ENCODE data around the gene RPTN.
"Not testable (repeated sequence)": the region's sequence is repeated elsewhere in the genome, so short reads cannot be mapped to it uniquely, and the experiment has no call there.

Gene RPTN

DNA sequence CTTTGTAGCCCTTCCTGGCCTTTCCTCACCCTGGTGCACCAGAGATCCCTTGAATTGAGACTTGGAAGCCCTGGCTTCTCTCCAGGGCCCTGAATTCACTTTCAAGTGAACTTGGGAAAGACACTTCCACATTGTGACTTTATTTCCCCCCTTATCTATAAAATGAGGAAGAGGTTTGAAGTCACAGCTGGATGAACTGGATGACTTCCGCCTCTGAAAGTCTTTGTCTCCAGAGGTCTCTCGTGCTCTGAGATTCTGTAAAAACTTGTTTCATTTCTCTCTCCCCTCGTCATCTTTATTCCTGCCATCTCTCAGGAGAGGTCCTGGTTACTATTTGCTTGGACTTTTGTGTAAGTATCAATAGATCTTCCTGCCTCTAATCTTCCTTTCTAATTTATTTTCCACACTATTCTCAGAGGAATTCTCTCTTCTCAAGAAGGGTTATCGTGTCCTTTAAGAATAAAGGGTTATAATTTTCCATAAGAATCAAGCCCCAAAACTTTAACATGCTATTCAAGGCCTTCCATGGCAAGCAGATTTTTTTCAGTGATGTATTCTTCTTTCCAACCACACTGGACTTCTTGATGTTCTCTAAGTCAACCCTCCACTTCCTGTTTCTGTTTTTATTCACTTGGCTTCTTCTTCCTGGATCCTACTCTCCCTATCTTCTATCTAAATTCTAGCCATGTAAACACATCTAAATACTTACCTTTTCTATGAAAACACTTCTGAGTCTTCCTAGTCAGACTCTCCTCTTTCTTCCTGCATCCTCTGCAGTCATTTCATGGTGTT lies 6.5 kb upstream of the RPTN start:
- no peak for DNase-seq (ENCODE audit: low read depth)

- DNase-seq (ENCODE audit: low read depth) = no peak
Measured at GRCh38 chr1:152164517-152165136, 5.6 kb upstream of the RPTN start.

DNA sequence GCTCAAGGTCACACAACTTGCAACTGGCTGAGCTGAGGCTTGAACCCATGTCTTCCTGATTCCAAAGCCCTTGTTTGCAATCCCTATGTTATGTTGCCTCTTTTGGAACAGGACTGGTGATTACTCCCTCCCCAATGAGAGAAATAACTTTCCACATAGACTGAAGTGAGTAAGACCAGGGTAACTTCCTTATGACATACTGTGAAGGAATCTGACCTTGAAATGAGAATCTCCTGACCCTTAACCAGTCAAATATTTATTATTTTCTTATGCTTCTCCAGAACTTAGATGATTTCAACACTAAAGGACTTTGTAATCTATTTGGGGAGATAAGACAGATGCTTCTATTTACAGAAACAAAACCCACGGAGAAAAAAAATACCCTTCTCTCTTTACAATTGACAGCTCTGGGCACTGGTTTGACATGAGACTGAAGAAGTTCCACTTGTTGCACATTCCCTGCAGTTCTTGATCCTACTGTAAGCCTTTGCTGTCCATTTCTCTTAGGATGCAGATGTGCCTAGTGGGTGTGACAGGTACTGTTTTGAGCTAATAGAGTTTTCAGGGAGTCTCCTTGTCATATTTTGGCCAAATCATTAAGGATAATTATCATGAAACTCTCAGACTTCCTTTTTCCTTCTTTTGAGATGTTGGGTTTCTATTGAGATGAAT lies 3.9 kb upstream of the RPTN start:
- no peak for DNase-seq (ENCODE audit: low read depth)

GRCh38 chr1:152160576-152160975 lies 1.5 kb upstream of the RPTN start:
- no peak for DNase-seq (ENCODE audit: low read depth)

DNA sequence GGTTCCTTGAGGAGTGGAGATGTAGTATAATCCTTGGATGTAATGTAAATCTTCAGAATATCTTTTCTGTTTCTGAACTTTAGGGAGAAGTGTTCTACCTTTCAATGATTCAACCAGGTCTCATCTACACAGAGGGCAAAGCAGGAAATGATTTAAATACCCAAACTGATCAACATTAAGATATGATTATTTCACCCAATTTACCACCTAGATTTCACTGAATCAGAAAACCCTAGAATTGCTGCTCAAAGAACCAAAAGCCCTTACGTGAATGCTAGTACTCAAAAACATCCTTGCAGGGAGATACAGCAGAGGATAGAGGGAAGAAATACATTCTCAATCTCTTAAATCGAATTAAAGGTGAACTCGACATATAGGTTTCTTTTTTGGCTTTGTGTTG lies 5.0 kb downstream of the RPTN start:
- no peak for DNase-seq (ENCODE audit: low read depth)

DNA sequence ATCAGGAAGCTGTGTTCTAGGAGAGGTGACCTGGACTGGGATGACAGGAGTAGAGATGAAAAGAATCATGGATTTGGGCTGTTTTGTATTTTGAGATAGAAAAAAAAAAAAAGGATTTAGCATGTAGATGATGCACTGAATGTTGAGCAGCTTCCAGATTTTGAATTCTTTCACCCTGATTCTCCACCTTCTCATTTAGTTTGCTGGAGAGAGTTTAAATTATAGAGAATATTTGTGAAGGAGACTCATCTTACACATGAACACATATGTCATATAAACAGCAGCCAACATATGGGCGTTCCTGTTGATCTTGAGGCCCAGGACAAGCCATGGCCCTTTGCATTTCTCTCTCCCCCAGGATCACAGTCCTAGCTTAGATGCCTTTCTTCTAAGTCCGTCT lies 7.4 kb downstream of the RPTN start:
- DNase-seq (ENCODE audit: low read depth) = no peak

DNA sequence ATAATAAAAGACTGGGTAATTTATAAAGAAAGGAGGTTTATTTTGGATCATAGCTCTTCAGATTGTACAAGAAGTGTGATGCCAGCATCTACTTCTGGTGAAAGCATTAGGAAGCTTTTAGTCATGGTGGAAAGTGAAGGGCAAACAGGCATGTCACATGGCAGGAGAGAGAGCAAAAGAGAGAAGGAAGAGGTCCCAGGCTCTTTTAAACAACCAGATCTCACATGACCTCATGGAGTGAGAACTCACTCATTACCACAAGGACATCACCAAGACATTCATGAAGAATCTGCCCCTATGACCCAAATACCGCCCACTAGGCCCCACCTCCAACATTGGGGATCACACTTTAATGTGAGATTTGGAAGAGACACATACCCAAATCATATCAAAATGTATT lies 10.0 kb downstream of the RPTN start:
- no peak for DNase-seq (ENCODE audit: low read depth)

- DNase-seq (ENCODE audit: low read depth) = no peak
Measured at GRCh38 chr1:152148051-152148450, 11.0 kb downstream of the RPTN start.

- DNase-seq (ENCODE audit: low read depth) = no peak
Measured at GRCh38 chr1:152145769-152146168, 13.3 kb downstream of the RPTN start.

DNA sequence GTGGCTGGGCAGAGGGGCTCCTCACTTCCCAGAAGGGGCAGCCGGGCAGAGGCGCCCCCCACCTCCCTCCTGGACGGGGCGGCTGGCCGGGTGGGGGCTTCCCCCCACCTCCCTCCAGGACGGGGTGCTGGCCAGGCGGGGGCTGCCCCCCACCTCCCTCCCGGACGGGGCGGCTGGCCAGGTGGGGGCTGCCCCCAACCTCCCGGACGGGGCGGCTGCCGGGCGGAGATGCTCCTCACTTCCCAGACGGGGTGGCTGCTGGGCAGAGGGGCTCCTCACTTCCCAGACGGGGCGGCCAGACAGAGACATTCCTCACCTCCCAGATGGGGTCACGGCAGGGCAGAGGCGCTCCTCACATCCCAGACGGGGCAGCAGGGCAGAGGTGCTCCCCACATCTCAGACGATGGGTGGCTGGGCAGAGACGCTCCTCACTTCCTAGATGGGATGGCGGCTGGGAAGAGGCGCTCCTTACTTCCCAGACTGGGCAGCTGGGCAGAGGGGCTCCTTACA lies 14.3 kb downstream of the RPTN start:
- DNase-seq (ENCODE audit: low read depth) = not testable (repeated sequence)

DNA sequence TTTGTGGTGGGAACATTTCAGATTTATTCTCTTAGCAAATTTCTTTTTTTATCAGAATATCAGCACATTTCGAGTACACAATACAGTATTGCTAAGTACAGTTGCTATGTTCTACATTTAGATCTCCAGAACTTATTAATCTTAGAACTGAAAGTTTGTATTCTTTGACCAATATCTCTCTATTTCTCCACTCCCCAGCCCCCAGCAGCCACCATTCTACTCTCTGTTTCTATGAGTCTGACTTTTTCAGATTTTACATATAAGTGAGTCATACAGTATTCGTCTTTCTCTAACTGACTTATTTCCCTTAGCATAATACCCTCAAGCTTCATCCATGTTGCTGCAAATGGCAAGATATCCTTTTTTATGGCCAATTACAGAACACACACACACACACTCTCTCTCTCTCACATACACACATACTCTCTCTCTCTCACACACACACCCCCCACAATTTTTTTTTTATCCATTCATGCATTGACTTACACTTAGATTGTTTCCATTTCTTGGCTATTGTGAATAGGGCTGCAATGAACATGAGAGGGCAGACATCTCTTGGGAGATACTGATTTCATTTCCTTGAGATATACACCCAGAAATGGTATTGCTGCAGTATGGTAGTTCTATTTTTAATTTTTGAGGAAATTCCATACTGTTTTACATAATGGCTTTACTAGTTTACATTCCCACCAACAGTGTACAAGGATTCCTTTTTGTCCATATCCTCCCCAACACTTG lies 15.7 kb downstream of the RPTN start:
- DNase-seq (ENCODE audit: low read depth) = no peak

GRCh38 chr1:152141971-152142584 lies 16.9 kb downstream of the RPTN start:
- DNase-seq (ENCODE audit: low read depth) = no peak

DNA sequence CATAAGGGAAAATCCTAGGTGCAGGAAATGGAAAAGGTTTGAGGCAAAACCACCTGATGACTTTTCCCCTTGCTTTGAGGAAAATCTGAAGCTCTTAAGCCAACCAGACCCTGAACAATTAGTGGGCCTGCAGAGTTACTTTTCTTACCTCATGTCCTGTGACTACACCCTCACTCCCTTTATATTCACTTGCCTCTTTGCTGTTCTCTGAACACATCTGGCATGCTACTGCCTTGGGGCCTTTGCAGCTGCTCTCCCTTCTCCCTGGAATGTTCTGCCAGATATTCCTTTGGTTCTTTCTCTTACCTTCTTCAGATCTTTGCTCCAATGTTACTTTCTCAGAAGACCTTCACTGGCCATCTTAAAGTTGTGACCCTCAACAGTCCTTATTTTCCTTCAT lies 21.8 kb downstream of the RPTN start:
- DNase-seq (ENCODE audit: low read depth) = no peak

GRCh38 chr1:152130186-152130585 lies 28.8 kb downstream of the RPTN start:
- DNase-seq (ENCODE audit: low read depth) = no peak

DNA sequence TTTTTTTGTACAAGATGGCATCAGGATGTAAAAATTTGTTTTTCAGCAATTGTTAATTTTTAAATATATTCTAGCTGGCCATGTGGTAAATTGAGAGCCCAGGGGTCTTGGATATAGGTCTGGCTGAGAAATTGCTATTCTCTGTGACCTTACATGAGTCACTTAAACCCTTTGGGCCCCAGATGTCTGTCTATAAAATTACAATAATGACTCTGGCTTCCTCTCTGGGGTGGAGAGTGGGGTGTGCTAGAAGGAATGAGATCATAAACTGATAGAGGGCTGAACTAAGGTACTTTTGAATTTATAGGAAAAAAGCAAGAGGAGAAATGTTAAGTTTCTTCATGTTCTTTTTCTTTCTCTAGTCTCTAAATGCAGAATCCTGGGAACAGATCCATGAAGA lies 31.4 kb downstream of the RPTN start:
- DNase-seq (ENCODE audit: low read depth) = no peak

DNA sequence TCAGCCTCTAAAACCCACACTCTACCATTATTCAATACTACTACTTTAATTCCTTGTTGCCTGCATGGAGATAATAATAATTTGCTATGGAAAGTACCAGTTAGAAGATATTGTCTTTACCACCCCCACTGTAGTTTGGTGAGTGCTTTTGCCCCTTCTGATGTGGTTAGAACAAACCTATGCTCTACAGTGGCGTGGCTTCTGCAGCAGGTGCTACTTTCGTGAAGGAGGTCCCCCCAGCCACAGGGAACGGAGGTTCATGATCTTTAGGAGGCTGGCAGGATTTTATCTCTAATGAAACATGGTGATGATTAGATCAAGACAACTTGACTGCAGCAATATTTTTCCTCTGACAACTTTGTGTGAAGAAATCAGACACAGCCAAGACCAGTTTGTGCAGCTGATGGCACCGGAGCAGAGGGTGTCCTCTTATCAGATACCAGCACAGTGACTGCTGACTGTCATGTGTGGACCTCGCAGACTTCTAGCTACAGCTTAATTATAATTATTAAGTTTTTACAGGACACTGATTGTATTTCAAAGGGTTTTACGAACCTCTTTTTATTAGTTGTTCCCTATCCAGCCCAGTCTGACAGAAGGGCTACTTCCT lies 33.1 kb downstream of the RPTN start:
- no peak for DNase-seq (ENCODE audit: low read depth)

- DNase-seq (ENCODE audit: low read depth) = no peak
Measured at GRCh38 chr1:152118915-152119314, 40.1 kb downstream of the RPTN start.

DNA sequence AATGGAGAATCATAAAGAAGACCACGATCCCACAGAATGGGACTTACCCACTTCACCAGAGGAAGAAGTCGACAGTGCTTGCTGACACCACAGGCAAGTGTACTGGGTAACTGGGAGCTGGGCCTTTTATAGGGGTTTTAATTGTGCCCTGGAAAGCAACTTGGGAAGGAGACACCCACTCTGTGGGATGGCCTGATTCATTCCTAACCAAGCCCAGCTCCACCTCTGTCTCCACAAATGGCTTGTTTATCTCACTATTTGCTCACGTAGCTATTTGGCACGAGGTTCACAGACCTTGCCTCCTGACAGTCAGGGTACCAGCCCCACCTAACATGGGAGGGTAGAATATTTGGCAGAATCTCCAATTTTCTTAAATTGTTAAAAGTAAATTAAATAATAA lies 43.7 kb downstream of the RPTN start, which contains the start of gene TCHH:
TSS of gene TCHH (minus strand) at position 101 of the 400 bp plus-strand sequence. CDS start 1,364 bp downstream, outside the sequence.
- DNase-seq (ENCODE audit: low read depth) = no peak

DNA sequence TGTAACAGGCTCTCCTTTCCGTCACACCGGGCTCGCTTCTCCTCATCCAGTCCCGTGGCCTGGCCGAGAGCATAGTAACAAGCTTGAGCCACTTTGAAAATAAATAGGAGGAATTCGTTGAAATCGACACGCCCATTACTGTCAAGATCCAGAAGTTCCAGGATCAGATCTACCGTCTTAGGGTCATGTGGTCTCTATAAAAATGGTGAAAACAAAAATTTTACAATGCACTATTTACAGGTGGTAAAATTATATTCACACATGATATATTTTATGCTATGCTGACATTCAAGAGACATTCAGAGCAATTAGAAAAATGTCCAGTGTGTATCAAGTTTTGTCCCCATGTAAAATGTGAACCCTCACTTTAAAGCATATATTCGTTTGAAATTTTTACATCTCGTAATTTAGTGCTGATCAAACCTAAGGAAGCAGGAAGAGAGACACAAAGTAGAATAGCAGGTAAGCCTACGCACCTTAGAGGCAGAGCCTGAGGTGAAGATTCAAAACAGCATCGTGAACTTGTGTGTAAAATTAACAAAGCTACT lies 46.1 kb downstream of the RPTN start:
- DNase-seq (ENCODE audit: low read depth) = no peak

GRCh38 chr1:152112101-152112884 lies 46.7 kb downstream of the RPTN start:
- no peak for DNase-seq (ENCODE audit: low read depth)
